Measurements from ENCODE around the gene TMEM39A. TPM values are rescaled to one million over a fixed set of nuclear protein-coding genes. Genes with fewer than 3 reads are reported as not detected.
A peak's percentile ranks its signal among the peaks of the same experiment; 100 is the strongest.

Gene TMEM39A
- total RNA-seq, 1 experiment from 2014 or later = 40.2 TPM

GRCh38 chr3:119463171-119464169 lies at the start of gene TMEM39A (continued):
- TF ChIP-seq, protein P1, sequence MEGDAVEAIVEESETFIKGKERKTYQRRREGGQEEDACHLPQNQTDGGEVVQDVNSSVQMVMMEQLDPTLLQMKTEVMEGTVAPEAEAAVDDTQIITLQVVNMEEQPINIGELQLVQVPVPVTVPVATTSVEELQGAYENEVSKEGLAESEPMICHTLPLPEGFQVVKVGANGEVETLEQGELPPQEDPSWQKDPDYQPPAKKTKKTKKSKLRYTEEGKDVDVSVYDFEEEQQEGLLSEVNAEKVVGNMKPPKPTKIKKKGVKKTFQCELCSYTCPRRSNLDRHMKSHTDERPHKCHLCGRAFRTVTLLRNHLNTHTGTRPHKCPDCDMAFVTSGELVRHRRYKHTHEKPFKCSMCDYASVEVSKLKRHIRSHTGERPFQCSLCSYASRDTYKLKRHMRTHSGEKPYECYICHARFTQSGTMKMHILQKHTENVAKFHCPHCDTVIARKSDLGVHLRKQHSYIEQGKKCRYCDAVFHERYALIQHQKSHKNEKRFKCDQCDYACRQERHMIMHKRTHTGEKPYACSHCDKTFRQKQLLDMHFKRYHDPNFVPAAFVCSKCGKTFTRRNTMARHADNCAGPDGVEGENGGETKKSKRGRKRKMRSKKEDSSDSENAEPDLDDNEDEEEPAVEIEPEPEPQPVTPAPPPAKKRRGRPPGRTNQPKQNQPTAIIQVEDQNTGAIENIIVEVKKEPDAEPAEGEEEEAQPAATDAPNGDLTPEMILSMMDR (IDR thresholded peaks at IDR 0.05 in 2 of 3, conservative IDR thresholded peaks at IDR 0.05 in 1 of 3; ENCODE audit: borderline replicate concordance in 1 of 3, insufficient read depth in 1 of 3, low read depth in 2 of 3, low read length in 2 of 3) = 0 out of 6 replicates have a peak, but pooled peaks of 1 of the 3 experiments have one; percentile 4
- peak; percentile 91 for TF ChIP-seq YY1 (IDR thresholded peaks at IDR 0.05; ENCODE audit: extremely low read depth, insufficient replicate concordance, low read depth, low read length)
- TF ChIP-seq TCF7L2 (IDR thresholded peaks at IDR 0.05; ENCODE audit: borderline replicate concordance, extremely low read depth, insufficient read depth, insufficient read length) = peak; percentile 65
- no peak for TF ChIP-seq CEBPB (IDR thresholded peaks at IDR 0.05; ENCODE audit: low read depth)
- peak; percentile 89 for TF ChIP-seq CBX3 (IDR thresholded peaks at IDR 0.05; ENCODE audit: low read depth)
- TF ChIP-seq RAD21 (IDR thresholded peaks at IDR 0.05; ENCODE audit: low read depth) = no peak
- peak; percentile 98 for TF ChIP-seq POLR2A (IDR thresholded peaks at IDR 0.05; ENCODE audit: borderline replicate concordance, extremely low read depth, insufficient read depth, insufficient read length)

DNA sequence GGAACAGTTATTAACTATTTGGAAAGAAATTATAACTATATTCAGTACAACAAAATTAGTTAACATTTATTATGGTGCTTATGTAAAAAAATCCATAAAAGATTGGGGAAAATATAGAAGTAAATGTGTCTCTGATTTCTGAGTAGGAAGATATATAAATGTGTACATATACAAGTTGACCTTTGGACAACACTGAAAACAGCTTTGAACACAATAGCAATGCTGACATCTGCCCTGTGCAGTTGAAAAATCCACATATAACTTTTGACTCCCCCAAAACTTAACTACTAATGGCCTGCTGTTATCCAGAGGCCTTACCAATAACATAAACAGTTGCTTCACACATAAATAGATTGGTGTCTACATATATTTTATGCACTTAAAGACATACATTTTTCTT lies 47.3 kb upstream of the TMEM39A start:
- Histone ChIP-seq H4K20me1 (ENCODE audit: insufficient read depth) (no peaks in the 10 kb centered on the region), H3K9ac (ENCODE audit: low read length) (no peak overlapping the region), H3K9me3 (ENCODE audit: control insufficient read depth in 1 of 2, insufficient read depth in 1 of 2, low read depth in 1 of 2, low read length in 2 of 2) (no peaks in the 10 kb centered on the region), H3K4me2 (ENCODE audit: low read length) (no peak overlapping the region), H3K4me1 (ENCODE audit: control insufficient read depth in 1 of 2, insufficient read depth in 2 of 2, low read length in 2 of 2) (no peaks in the 10 kb centered on the region), H3K27ac (ENCODE audit: low read depth, low read length) (no peak overlapping the region), H3K36me3 (ENCODE audit: control insufficient read depth in 1 of 2, insufficient read depth in 2 of 2, low read length in 2 of 2) (peaks cover 24 to 25% of the 10 kb centered on the region in 2 experiments), H3K9me2 (ENCODE audit: insufficient read depth) (no peaks in the 10 kb centered on the region), H3K27me3 (ENCODE audit: insufficient read depth, low read length) (no peaks in the 10 kb centered on the region), H3K79me2 (ENCODE audit: insufficient read depth, low read length) (0 out of 2 replicates have a peak, but pooled peaks cover 7% of the 10 kb centered on the region), H3K4me3 (replicated peaks in 1 of 2; ENCODE audit: low read depth in 1 of 2, low read length in 2 of 2) (no peak overlapping the region), H2AFZ (ENCODE audit: low read depth, low read length, poor library complexity, severe bottlenecking) (no peak overlapping the region)
- ChIA-PET POLR2A (no interaction called here), RAD21 (ENCODE audit: low non-redundant PET in 1 of 2, low total read pairs in 2 of 2, uncharacterized antibody in 2 of 2, unreplicated experiment in 2 of 2) (no interaction called here), CTCF (no interaction called here)
- intact Hi-C loops (cut with micrococcal nuclease) = no loop called here
- no peak for ATAC-seq
- no peak for DNase-seq (ENCODE audit: low read depth, low spot score)
- BruUV-seq (replicated peaks) = no TSS peak
- TF ChIP-seq POLR2AphosphoS5 (IDR thresholded peaks at IDR 0.05; ENCODE audit: low read depth, low read length) = no peak
- no peak for TF ChIP-seq RAD21 (IDR thresholded peaks at IDR 0.05; ENCODE audit: low read depth)
- no peak for TF ChIP-seq POLR2A (IDR thresholded peaks at IDR 0.05; ENCODE audit: borderline replicate concordance, extremely low read depth, insufficient read depth, insufficient read length)
- TF ChIP-seq, protein P2, sequence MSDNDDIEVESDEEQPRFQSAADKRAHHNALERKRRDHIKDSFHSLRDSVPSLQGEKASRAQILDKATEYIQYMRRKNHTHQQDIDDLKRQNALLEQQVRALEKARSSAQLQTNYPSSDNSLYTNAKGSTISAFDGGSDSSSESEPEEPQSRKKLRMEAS (IDR thresholded peaks at IDR 0.05) = no peak
- no peak for TF ChIP-seq JUND (IDR thresholded peaks at IDR 0.05)
- no peak for TF ChIP-seq EZH2 (IDR thresholded peaks at IDR 0.05)
- TF ChIP-seq, protein P1 (IDR thresholded peaks at IDR 0.05 in 2 of 3, conservative IDR thresholded peaks at IDR 0.05 in 1 of 3; ENCODE audit: borderline replicate concordance in 1 of 3, insufficient read depth in 1 of 3, low read depth in 2 of 3, low read length in 2 of 3) = no peak
- no peak for TF ChIP-seq EGR1 (IDR thresholded peaks at IDR 0.05; ENCODE audit: low read depth)
- no peak for TF ChIP-seq CBX3 (IDR thresholded peaks at IDR 0.05; ENCODE audit: low read depth)
- no peak for TF ChIP-seq CEBPB (IDR thresholded peaks at IDR 0.05; ENCODE audit: low read depth)
- no peak for TF ChIP-seq TCF7L2 (IDR thresholded peaks at IDR 0.05; ENCODE audit: borderline replicate concordance, extremely low read depth, insufficient read depth, insufficient read length)
- TF ChIP-seq SIN3A (IDR thresholded peaks at IDR 0.05; ENCODE audit: low read depth) = no peak
- no peak for TF ChIP-seq EZH2phosphoT487 (IDR thresholded peaks at IDR 0.05; ENCODE audit: borderline replicate concordance)
- TF ChIP-seq ZNF274 (IDR thresholded peaks at IDR 0.05; ENCODE audit: low read depth, low read length) = no peak
- TF ChIP-seq SP1 (IDR thresholded peaks at IDR 0.05; ENCODE audit: low read depth) = no peak
- TF ChIP-seq ATF3 (IDR thresholded peaks at IDR 0.05) = no peak
